NT2/D1 (cell line): ENCODE data around the gene WDR44.

ENCODE experiments used
- YY1 ChIP-seq: IDR thresholded peaks from 2 replicates; pipeline ENCODE4 v1.6.1; 2011; ENCODE audit not compliant: insufficient read length, insufficient read depth
- ZNF274 ChIP-seq: IDR thresholded peaks from 2 replicates; pipeline ENCODE4 v1.6.1; 2011; ENCODE audit warnings: mild to moderate bottlenecking, low read depth, low read length

- no peak for TF ChIP-seq ZNF274
- TF ChIP-seq YY1 = no peak
Observed at GRCh38 chrX:118325453-118325852, 20.5 kb upstream of the WDR44 start.
